Measurements from ENCODE around the gene ADORA2B.
A peak's percentile ranks its signal among the peaks of the same experiment; 100 is the strongest.

Gene ADORA2B

DNA sequence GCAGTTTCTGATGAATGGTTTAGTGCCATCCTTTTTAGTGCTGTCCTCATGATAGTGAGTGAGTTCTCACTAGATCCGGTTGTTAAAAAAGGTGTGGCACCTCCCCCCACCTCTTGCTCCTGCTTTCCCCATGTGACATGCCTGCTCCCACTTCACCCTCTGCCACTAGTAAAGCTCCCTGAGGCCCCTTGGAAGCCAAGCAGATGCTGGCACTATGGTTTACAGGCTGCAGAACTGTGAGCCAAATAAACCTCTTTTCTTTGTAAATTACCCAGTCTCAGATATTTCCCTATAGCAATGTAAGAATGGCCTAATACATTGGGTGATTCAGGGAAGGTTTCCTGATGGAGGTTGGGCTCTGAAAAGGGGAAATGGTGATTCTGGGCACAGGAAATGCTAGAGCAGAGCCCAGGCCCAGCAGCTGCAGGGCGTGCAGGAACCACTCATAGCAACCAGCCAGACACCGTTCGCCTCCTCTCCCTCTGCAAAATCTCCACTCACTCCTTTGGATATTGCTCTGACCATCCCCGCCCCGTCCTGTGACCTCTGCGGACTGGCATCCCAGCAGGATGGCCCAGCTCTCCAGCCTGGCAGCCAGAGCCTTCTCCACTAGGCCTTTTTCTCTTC lies 2.6 kb upstream of the ADORA2B start:
- no peak overlapping the region for H3K4me3 Mint-ChIP-seq
- peaks cover 39% of the 10 kb centered on the region for H3K27me3 Mint-ChIP-seq
- ATAC-seq: no peak

DNA sequence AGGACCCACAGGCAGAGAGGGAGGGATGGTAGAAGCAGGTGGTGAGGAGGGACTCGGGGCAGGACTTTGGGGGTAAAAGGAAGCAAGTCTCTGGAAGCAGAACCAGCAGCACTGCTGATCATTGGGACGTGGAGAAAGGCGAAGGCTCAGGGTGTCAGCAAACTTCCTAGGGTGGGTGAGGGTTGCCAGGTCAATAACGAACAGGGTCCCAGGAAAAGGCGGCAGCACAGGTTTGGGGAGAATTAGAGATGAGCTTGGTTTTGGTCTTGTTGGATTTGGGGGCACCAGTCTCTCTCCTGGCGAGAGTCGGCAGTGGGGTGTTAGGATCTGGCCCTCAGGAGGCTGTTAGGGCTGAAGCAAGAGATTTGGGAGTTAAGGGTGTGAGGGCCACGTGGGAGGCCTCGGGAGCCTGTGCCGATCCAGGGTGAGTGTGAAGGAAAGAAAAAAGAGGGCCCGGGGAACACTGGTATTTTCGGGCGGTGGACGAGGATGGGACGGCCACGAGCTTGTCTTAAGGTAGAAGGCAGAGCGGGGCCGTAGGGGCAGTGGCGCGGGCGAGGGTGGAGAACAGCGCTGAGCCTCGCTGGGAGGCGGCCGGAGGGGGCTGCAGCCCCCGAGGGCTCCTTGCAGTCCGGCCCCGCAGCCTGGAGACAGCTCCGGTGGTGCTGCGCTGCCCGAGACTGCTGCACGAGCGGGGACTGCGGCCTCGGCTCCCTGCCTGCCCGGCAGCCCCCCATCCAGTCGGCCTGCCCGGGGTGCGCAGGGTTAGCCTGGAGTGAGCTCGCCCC lies 765 bp upstream of the ADORA2B start:
- Mint-ChIP-seq H3K27ac (no peak overlapping the region), H3K36me3 (no peaks in the 10 kb centered on the region), H3K27me3 (peaks cover 39% of the 10 kb centered on the region), H3K4me1 (peaks cover 17% of the 10 kb centered on the region), H3K9me3 (no peaks in the 10 kb centered on the region), H3K4me3 (peak overlapping the region; percentile 76)
- ATAC-seq: no peak

More for the DNA sequence above, 2.6 kb upstream of the ADORA2B start:
- Mint-ChIP-seq H3K4me1 (peaks cover 17% of the 10 kb centered on the region), H3K36me3 (no peaks in the 10 kb centered on the region), H3K27ac (no peak overlapping the region), H3K9me3 (no peaks in the 10 kb centered on the region)

DNA sequence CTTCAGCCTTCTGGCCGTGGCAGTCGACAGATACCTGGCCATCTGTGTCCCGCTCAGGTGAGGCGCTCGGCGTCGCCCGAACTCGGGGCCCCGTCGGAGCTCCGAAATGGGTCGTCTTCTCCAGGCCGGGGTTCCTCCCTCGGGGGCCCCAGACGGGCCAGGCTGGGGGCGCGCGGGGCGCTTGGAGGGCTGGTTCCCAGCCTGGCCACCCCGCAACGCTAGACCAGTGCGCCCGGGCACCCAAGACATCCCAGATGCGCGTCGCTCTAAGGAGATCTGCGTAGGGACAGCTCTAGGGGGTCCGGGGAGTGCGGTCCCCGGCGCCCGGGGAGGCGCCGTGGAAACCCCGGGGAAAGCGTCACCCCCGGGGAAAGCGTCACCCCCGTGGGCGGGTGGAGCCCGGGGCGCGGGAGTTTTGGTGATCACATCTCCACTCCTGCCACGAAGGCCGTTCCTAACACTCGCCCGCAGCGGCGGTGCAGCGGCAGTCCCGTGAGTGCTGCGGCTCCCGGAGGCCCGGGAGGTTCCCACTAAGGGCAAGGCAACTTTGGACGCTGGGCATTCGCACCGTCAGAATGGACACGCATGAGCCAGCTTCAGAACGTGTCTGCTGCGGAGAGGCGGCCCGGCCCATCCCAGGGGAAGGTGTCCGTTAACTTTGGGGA lies 729 bp downstream of the ADORA2B start:
- no peaks in the 10 kb centered on the region for H3K9me3 Mint-ChIP-seq
- no peak overlapping the region for H3K27ac Mint-ChIP-seq
- H3K27me3 Mint-ChIP-seq: peaks cover 39% of the 10 kb centered on the region
- peak; percentile 21 for ATAC-seq
- no peaks in the 10 kb centered on the region for H3K36me3 Mint-ChIP-seq
- H3K4me1 Mint-ChIP-seq: peaks cover 17% of the 10 kb centered on the region
- peak overlapping the region; percentile 64 for H3K4me3 Mint-ChIP-seq

DNA sequence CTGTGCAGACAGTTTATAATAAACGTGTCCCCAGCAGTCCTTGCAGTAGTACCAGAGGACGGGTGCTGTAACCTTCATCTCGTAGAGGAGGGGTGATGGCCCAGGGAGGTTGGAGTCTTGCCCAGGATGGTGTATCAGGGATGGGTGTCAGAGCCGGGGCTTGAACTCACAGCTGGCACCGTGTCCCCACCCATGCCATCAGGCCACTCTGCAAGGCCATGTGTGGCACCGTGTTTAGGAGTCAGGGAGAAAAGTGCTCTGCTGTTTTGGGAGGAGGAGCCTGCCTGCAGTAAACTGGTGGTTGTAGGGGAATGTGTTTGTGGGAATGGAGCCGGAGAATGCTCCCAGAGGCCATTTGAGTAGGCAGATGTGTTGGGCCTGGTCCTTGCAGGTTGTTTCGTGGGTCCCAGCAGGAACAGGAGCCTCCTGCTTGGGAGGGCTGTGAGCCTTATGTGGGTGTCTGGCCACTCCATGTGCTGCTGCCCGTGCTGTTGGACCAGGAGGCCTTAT lies 1.7 kb downstream of the ADORA2B start:
- no peak for ATAC-seq
- Mint-ChIP-seq H3K4me1 (peaks cover 17% of the 10 kb centered on the region), H3K4me3 (no peak overlapping the region), H3K27ac (no peak overlapping the region), H3K27me3 (peaks cover 39% of the 10 kb centered on the region), H3K36me3 (no peaks in the 10 kb centered on the region), H3K9me3 (no peaks in the 10 kb centered on the region)

DNA sequence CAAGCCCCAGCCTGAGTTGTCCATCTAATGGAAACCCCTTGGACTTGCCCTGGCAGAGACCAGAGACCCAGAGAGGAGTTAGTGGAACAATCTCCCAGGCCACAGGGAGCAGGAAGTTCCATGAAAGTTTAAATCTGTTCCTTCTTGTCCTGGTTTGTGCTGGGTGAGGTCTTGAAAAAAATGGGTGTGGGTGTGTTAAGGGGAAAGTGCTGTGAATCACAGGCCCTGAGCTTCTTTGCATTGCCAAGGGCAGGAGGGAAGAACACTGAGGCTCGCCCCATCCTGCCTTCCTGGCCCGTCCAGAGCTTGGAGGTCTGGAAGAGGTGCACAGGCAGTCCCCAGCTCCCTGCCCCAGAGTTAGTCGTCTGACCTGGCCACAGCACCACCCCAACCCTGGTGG lies 2.3 kb downstream of the ADORA2B start:
- H3K27ac Mint-ChIP-seq: no peak overlapping the region
- H3K9me3 Mint-ChIP-seq: no peaks in the 10 kb centered on the region
- peaks cover 17% of the 10 kb centered on the region for H3K4me1 Mint-ChIP-seq
- peaks cover 37% of the 10 kb centered on the region for H3K27me3 Mint-ChIP-seq
- H3K4me3 Mint-ChIP-seq: no peak overlapping the region
- ATAC-seq: no peak
- no peaks in the 10 kb centered on the region for H3K36me3 Mint-ChIP-seq

DNA sequence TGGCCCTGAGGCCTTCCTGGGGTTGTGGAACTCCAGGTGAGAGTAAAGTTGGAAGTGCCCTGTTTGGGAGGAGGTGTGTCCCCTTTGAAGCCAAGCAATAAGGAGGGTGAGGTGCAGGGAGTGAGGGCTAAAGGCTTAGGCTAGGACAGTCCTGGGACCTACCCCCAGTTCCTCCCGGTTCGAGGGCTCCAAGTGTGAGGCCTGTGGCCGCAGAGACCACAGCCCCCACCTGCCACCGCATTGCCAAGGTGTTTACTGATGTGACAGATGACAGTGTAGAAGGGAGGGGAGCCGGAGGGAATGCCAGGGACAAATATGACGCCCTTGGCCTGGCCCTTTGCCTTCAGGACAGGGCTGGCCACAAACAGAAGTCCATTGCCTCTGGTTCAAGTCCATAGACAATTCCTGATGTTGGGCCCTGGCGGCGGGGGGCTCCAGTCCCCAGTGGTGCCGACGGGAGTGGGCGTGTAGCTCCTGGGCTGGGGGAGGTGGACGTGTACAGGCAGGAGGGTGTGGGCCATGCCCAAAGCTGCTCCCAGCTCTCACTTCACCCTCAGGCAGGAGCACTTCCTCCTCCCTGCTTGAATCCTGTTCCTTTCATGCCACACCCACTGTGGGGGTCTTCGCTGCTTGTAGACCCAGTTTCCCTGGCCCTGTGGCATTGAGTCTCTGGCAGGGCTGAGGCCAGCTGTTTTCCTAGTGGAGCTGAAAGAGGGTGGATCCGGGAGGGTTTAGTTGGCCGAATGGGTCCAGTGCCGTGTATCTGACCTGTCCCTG lies 3.2 kb downstream of the ADORA2B start:
- Mint-ChIP-seq H3K9me3 (no peaks in the 10 kb centered on the region), H3K4me1 (peaks cover 10% of the 10 kb centered on the region)

DNA sequence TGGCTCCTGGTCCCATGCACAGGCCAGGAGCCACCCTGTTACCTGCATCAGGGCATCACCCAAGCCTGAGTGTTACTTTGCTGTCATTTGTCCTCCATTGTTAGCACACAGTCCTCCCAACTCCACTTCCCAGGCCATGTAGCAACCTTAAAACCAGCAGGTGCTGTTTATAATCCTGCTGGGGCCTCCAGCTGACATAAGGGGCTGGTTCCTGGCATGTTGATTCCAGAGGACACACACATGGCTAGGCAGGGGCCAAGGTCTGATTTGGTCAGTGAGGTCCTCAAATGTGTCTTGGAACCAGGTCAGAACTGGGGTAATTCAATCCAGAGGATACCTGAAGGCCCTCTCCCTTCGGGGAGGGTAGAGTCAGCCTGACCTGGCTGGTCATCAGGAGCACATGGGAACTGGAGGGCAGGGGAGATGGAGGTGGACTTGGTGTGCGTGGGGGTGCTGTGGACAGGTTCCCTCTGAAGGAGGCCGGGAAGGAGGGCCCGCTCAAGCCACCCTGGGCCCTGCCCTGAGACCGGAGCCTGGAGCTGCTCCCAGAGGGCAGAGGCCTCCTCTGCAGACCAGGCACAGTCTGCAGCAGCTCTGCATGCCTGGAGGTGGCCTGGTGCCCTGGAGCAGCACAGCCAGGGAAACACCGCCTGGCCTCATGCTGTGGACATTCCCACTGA lies 6.6 kb downstream of the ADORA2B start:
- peaks cover 9% of the 10 kb centered on the region for H3K27me3 Mint-ChIP-seq
- no peaks in the 10 kb centered on the region for H3K36me3 Mint-ChIP-seq
- H3K27ac Mint-ChIP-seq: no peak overlapping the region
- no peaks in the 10 kb centered on the region for H3K9me3 Mint-ChIP-seq
- peaks cover 4% of the 10 kb centered on the region for H3K4me1 Mint-ChIP-seq
- H3K4me3 Mint-ChIP-seq: no peak overlapping the region
- peak; percentile 21 for ATAC-seq

More for the DNA sequence above, 3.2 kb downstream of the ADORA2B start:
- ATAC-seq: no peak
- Mint-ChIP-seq H3K27ac (no peak overlapping the region), H3K36me3 (no peaks in the 10 kb centered on the region), H3K27me3 (peaks cover 28% of the 10 kb centered on the region), H3K4me3 (no peak overlapping the region)

DNA sequence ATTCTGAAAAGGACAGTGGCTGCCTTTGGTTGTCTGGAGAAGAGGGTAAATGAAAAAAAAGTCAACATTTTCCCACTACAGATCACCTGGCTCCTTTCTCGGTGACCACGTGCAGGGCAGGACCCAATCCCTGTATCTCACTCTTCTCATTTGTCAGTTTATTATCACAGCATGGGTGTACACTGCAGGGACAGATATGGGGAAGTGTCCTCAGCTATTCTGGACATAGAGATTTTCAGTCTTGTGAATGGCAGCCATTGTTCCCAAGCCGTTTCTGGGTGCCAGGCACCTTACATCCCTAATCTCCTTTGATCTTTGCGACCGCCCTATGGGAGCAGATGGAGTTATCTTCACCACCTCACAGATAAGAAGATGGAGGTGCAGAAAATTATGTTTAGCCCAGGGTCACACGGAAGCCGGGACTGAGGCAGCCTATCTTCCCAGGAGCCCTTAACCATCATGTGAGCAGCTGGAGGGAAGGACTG lies 7.2 kb downstream of the ADORA2B start:
- H3K4me3 Mint-ChIP-seq: no peak overlapping the region
- peaks cover 9% of the 10 kb centered on the region for H3K27me3 Mint-ChIP-seq
- H3K36me3 Mint-ChIP-seq: no peaks in the 10 kb centered on the region
- no peak for ATAC-seq
- H3K4me1 Mint-ChIP-seq: peaks cover 8% of the 10 kb centered on the region
- no peaks in the 10 kb centered on the region for H3K9me3 Mint-ChIP-seq
- H3K27ac Mint-ChIP-seq: no peak overlapping the region

DNA sequence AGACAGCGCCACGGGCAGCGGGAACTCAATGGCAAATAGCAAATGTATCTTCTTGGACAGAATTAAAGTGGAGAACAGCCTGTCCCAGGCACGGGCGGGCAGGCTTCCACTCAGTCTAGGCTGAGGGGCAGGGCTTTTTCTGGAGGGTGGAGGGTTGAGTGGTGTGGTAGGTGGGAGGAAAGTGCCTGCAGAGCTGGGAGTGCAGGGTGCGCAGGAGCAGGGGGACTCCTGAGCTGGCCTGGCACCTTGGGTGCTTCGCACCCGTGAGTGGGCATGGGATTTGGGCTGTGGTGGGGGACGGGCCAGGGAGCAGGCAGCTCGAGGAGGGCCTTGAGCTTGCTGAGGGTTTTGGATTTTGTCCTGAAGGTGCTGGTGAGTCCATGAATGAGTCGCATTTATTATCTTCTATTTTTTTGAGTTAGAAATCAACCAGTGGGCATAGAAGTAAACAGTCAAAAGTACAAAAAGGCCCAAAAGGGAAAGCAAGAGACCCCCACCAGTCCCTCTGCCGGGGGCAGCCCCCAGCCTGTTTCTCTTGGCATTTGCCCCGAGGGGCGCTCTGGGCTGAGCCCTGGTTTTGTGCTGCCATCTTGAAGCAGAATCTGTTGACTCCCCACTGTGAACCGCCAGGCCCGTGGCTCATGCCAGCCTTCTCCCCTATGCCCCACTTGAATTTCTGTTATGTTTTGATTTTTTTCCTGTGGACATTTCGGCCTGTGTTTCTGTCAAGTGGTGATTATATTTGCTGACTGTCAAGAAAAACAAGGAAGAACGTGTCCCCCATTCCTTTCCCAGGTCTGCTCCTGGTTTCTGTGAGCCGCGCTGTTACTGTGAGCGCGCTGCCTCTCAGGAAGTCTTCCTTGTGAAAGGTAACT lies 8.2 kb downstream of the ADORA2B start:
- H3K27me3 Mint-ChIP-seq: peaks cover 18% of the 10 kb centered on the region
- H3K4me1 Mint-ChIP-seq: peaks cover 15% of the 10 kb centered on the region
- H3K36me3 Mint-ChIP-seq: no peaks in the 10 kb centered on the region
- no peak overlapping the region for H3K27ac Mint-ChIP-seq
- ATAC-seq: no peak
- no peaks in the 10 kb centered on the region for H3K9me3 Mint-ChIP-seq
- H3K4me3 Mint-ChIP-seq: no peak overlapping the region

DNA sequence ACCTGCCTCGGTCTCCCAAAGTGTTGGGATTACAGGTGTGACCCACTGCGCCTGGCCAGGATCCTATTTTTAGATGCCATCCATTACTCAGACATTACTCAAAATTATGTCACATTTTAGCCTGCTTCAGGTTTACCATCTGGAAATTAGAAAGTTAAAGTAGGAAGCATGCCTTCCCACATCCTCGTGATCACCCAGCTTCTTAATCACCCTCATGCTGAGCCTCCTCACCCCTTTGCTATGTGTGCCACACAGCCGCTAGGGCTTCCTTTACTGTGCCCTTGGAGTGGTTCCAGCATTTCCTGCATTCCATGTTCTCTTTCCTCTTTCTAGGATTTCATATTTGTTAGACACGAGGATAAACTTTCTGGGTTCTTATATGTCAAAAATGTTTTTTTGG lies 9.3 kb downstream of the ADORA2B start:
- ATAC-seq: no peak
- Mint-ChIP-seq H3K9me3 (no peaks in the 10 kb centered on the region), H3K27ac (no peak overlapping the region), H3K36me3 (no peaks in the 10 kb centered on the region), H3K27me3 (peaks cover 29% of the 10 kb centered on the region), H3K4me3 (no peak overlapping the region), H3K4me1 (peaks cover 25% of the 10 kb centered on the region)

DNA sequence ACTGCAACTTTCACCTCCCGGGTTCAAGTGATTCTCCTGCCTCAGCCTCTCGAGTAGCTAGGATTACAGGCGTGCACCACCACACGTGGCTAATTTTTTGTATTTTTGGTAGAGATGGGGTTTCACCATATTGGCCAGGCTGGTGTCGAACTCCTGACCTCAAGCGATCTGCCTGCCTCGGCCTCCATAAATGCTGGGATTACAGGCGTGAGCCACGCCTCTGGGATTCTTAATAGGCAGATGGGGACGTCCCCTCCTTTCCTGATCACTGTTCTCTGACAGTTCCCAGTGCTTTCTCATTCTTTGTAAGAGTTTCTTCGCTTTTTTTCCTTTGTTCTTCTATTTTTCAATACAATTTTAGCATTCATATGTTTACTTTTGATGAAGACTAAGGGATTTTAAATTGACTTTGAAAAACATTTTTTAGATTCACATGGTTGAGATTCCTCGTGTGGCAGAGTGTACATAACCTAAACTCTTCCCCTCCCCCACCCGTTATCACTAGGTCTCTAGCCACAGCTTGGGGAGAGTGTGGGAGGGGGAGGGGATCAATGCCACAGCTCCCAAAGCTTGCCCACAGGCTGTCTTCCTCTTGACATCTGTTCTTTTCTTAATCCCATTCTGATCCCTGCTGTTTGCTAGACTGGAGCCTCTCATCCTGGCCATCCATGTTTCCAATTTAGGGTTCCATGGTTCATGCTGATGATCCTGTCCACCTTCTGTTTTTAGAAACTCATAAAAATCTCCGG lies 11.0 kb downstream of the ADORA2B start:
- Mint-ChIP-seq H3K27ac (no peak overlapping the region), H3K27me3 (peaks cover 29% of the 10 kb centered on the region), H3K9me3 (no peaks in the 10 kb centered on the region), H3K36me3 (no peaks in the 10 kb centered on the region), H3K4me3 (no peak overlapping the region), H3K4me1 (peaks cover 31% of the 10 kb centered on the region)
- ATAC-seq: no peak

DNA sequence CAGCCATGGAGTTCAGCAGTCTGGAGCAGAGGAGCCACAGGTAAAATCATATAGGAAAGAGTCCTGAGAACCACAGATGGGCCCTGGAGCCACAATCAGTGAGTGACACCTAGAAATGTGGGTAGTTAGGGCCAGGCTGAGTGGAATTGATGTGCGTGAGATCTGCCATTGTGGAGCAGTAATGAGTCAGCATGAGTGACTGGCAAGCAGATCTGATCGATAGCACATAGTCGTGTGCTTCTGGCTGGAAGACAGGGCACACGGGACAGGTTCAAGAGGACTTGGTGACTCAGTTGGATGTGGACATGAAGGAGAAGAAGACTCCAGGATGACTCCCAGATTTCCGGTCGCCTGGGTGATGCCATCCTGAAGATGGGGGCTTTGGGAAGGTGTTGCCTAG lies 12.3 kb downstream of the ADORA2B start:
- peaks cover 29% of the 10 kb centered on the region for H3K27me3 Mint-ChIP-seq
- H3K9me3 Mint-ChIP-seq: no peaks in the 10 kb centered on the region
- H3K4me1 Mint-ChIP-seq: peaks cover 31% of the 10 kb centered on the region
- ATAC-seq: no peak
- no peak overlapping the region for H3K4me3 Mint-ChIP-seq
- H3K36me3 Mint-ChIP-seq: no peaks in the 10 kb centered on the region
- no peak overlapping the region for H3K27ac Mint-ChIP-seq

DNA sequence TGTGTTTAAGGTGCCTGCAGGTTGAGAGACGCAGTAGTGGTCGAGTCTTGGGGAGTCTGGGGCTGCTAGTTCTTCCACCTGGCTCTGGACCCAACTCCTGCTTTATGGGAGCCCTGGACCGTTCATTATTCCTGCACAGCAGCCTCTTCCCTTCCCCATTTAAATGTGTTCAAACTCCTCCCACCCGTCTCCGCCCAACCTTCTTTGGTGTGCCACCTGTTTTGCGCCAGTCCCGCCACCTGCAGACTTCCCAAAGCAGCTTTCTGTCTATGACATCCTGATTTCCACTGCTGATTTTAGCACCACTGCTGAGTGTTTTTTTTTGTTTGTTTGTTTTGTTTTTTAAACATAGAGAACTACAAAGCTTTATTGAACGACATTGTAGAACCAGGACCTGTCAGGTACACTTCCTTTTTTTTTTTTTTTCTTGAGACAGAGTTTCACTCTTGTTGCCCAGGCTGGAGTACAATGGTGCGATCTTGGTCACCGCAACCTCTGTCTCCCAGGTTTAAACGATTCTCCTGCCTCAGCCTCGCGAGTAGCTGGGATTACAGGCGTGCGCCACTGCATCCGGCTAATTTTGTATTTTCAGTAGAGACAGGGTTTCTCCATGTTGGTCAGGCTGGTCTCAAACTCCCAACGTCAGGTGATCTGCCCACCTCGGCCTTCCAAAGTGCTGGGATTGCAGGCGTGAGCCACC lies 12.8 kb downstream of the ADORA2B start:
- ATAC-seq: no peak
- Mint-ChIP-seq H3K4me1 (peaks cover 31% of the 10 kb centered on the region), H3K27ac (no peak overlapping the region), H3K36me3 (no peaks in the 10 kb centered on the region), H3K4me3 (no peak overlapping the region), H3K27me3 (peaks cover 29% of the 10 kb centered on the region), H3K9me3 (no peaks in the 10 kb centered on the region)

Measured in stimulated activated memory B cell treated with anti-CD40 and anti-IgM and Interleukin-4, amounts not matched to agents 10 μg/mL and 1 μg/mL and 100 μg/mL, for 72 hours (primary cell).